Transverse colon (tissue), 3 donors: Measurements from ENCODE around the gene FAM171A2.

Experiments used
- CTCF ChIP-seq, 5 experiments: fragments of 200-600 bp in 3 of 5; fragments of 450-650 bp in 2 of 5; sonication (generic) in 3 of 5; IDR thresholded peaks; 1 replicate in 2 of 5; 2 replicates in 3 of 5; pipeline ENCODE4 v1.5.1; 2016 to 2017; ENCODE audit warnings: antibody characterized with exemption in 5 of 5, inconsistent platforms in 3 of 5, mild to moderate bottlenecking in 2 of 5, moderate library complexity in 1 of 5
- EP300 ChIP-seq: sonication (generic); formaldehyde crosslinking; IDR thresholded peaks from one replicate; pipeline ENCODE4 v1.6.1; 2017; ENCODE audit warnings: antibody characterized with exemption, low read depth

- TF ChIP-seq CTCF (IDR thresholded peaks at IDR 0.05): no peak
- no peak for TF ChIP-seq EP300
Observed at GRCh38 chr17:44309472-44309871, 54.2 kb downstream of the FAM171A2 start.
